WERI-Rb-1 (cell line): Measurements from ENCODE around the gene PDE3A.

ENCODE experiments used
- DNase-seq: peaks from one replicate; pipeline ENCODE4 v3.0.0-alpha.2; 2020
- H3K27ac ChIP-seq: fragments of 250-450 bp; sonication (Bioruptor Pico); 2 replicates; pipeline ENCODE4 v1.5.1; 2020; ENCODE audit warnings: mild to moderate bottlenecking, moderate library complexity
- H3K27me3 ChIP-seq: fragments of 250-450 bp; sonication (Bioruptor Pico); 2 replicates; pipeline ENCODE4 v1.5.1; 2021; ENCODE audit warnings: mild to moderate bottlenecking, low read depth, moderate library complexity; ENCODE audit not compliant: insufficient read depth, severe bottlenecking
- H3K36me3 ChIP-seq: fragments of 250-450 bp; sonication (Bioruptor Pico); 2 replicates; pipeline ENCODE4 v1.5.1; 2020; ENCODE audit warnings: mild to moderate bottlenecking, moderate library complexity
- H3K4me3 ChIP-seq: 2 replicates; pipeline ENCODE4 v1.5.1; 2011; ENCODE audit warnings: low read depth, mild to moderate bottlenecking, control low read depth, low read length
- H3K9me3 ChIP-seq: fragments of 250-450 bp; sonication (Bioruptor Pico); 2 replicates; pipeline ENCODE4 v1.5.1; 2021; ENCODE audit warnings: mild to moderate bottlenecking, moderate library complexity; ENCODE audit not compliant: severe bottlenecking
- TF ChIP-seq, protein P1 (sequence below): IDR thresholded peaks from 2 replicates; pipeline ENCODE4 v1.5.1; 2011; ENCODE audit warnings: low read depth, mild to moderate bottlenecking, control low read depth, inconsistent platforms, low read length

Gene PDE3A

DNA sequence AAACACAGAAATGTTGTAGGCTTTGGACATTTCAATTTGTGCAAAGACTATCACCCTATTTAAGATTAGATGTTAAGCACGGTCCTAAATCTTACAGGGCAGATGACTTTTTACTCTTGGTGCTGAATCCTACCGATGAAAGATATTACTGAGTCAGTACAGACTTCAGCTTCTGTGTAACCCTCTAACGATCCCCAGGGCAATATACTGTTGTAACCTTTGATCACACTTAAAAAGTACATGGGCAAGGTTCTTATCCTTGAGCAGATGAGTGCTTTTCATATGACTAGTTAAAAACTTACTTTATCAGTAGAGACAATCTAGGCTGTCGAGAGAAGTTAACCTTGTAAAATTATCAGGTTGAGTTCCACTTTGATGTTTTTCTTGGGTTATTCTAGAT is 22.5 kb downstream of the PDE3A start:
- H3K9me3 ChIP-seq = no peaks in the 10 kb centered on the region
- TF ChIP-seq, protein P1, sequence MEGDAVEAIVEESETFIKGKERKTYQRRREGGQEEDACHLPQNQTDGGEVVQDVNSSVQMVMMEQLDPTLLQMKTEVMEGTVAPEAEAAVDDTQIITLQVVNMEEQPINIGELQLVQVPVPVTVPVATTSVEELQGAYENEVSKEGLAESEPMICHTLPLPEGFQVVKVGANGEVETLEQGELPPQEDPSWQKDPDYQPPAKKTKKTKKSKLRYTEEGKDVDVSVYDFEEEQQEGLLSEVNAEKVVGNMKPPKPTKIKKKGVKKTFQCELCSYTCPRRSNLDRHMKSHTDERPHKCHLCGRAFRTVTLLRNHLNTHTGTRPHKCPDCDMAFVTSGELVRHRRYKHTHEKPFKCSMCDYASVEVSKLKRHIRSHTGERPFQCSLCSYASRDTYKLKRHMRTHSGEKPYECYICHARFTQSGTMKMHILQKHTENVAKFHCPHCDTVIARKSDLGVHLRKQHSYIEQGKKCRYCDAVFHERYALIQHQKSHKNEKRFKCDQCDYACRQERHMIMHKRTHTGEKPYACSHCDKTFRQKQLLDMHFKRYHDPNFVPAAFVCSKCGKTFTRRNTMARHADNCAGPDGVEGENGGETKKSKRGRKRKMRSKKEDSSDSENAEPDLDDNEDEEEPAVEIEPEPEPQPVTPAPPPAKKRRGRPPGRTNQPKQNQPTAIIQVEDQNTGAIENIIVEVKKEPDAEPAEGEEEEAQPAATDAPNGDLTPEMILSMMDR = no peak

DNA sequence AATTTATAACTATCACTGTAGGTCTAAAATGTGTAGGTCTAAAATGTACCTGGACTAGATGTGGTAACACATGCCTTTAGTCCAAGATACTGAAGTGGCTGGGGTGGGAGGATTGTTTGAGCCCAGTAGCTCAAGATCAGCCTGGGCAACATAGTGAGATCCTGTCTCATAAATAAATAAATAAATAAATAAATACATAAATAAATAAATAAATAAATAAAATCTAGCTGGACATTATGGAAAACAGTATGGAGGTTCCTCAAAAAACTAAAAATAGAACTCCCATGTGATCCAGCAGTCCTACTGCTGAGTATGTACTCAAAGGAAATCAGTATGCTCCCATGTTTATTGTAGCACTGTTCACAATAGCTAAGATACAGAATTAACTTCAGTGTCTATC is 24.0 kb downstream of the PDE3A start:
- Histone ChIP-seq H3K9me3 (no peaks in the 10 kb centered on the region), H3K27ac (no peak overlapping the region), H3K27me3 (no peaks in the 10 kb centered on the region), H3K36me3 (no peaks in the 10 kb centered on the region), H3K4me3 (no peak overlapping the region)
- no peak for DNase-seq
- TF ChIP-seq, protein P1 = no peak

More for the DNA sequence above, 22.5 kb downstream of the PDE3A start:
- DNase-seq = no peak
- Histone ChIP-seq H3K36me3 (no peaks in the 10 kb centered on the region), H3K27ac (no peak overlapping the region), H3K27me3 (no peaks in the 10 kb centered on the region), H3K4me3 (no peak overlapping the region)

DNA sequence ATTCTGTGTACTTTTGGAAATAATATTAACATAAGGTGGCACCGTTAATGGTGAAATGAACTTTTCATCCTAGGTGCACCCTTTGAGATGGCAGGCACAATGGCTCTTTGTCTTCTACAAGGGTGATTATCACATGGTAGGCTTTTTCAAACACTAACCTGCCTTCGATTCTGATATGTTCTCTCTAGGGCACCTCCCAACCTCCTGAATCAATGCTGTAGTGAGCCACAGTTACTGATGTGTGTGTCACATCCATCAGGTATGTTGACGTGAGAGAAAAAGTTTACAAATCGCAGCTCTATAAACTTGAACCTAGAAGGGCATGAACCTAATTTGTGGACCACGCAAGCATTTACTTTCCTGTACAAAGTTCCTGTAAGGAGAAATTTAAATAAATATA is 25.4 kb downstream of the PDE3A start:
- DNase-seq = no peak
- TF ChIP-seq, protein P1 = no peak
- no peak overlapping the region for H3K4me3 ChIP-seq
- no peaks in the 10 kb centered on the region for H3K9me3 ChIP-seq
- no peaks in the 10 kb centered on the region for H3K27me3 ChIP-seq
- no peak overlapping the region for H3K27ac ChIP-seq
- H3K36me3 ChIP-seq = no peaks in the 10 kb centered on the region

DNA sequence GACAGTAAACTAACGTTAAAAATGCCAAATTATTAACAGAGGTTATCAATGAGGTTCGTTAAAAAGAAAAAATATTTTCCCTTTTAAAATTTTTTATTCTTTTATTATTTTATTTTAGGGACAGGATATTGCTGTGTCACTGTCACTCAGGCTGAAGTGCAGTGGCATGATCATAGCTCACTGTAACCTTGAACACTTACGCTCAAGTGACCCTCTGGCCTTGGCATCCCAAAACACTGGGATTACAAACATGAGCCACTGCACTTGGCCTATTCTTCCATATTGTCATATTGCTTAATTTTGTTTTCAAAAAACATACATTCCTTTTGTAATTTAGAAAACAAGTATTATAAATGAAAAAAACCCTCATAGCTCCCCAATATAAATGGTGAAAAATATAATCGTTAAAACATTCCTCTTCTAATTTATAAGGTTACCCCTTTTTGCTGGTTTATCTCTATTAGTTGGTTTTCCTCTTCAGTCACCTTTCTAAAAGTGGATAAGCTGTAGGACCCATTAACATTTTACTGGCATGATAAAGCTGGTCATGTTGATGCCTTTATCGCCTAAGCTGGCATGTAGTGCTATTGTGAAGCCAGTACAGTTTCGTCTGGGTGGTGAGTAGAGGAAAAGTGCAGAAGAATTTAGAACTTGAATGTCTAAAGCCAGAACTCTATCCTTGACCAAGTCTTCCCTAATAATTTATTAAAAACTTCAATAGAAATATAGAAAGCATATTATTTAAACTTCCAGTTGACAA is 27.6 kb downstream of the PDE3A start:
- no peak overlapping the region for H3K27ac ChIP-seq
- H3K9me3 ChIP-seq = no peaks in the 10 kb centered on the region
- H3K4me3 ChIP-seq = no peak overlapping the region
- TF ChIP-seq, protein P1 = no peak
- no peaks in the 10 kb centered on the region for H3K36me3 ChIP-seq
- no peaks in the 10 kb centered on the region for H3K27me3 ChIP-seq
- no peak for DNase-seq

DNA sequence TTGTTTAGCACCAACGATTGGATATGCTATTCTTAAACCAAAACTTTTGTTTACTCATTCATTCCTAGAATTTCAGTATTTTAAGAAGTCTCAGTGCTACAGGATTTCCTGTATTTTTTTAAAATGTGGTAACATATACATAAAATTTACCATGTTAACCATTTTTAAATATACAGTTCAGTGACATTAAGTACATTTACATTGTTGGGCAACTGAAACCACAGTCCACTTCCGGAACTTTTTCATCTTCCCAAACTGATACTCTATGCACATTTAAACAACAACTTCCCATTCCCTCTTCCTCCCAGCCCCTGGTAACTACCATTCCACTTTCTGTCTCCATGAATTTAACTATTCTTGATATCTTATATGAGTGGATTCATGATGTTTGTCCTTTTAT is 30.3 kb downstream of the PDE3A start:
- TF ChIP-seq, protein P1 = no peak
- Histone ChIP-seq H3K27ac (no peak overlapping the region), H3K9me3 (no peaks in the 10 kb centered on the region), H3K4me3 (no peak overlapping the region), H3K27me3 (no peaks in the 10 kb centered on the region), H3K36me3 (no peaks in the 10 kb centered on the region)
- DNase-seq = no peak

DNA sequence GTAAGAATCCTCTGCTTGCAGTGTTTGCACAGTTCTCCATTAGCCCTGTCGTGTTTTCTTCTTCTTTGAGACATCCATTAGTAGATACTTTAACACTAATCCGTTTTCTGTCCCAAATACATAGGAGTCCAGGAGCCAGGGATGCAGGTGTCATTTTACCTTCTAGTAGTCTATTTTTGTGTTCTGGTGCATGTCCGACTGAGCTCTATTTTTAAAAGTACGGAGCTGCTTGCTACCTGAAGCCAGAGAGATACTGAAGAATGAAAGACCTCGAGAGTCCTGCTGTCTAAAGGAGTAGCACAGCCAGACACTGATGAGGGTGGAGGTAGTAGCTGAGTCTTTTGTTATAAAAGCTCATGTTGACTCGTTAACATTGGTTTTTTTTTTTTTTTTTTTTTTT is 31.7 kb downstream of the PDE3A start:
- DNase-seq = no peak
- no peak overlapping the region for H3K27ac ChIP-seq
- no peaks in the 10 kb centered on the region for H3K9me3 ChIP-seq
- TF ChIP-seq, protein P1 = no peak
- H3K27me3 ChIP-seq = no peaks in the 10 kb centered on the region
- no peak overlapping the region for H3K4me3 ChIP-seq
- H3K36me3 ChIP-seq = no peaks in the 10 kb centered on the region
